GM19468 (cell line): ENCODE measurements around the gene STXBP4.

ENCODE experiments used
- ATAC-seq: cut with Tn5 transposase; IDR thresholded peaks from one replicate; pipeline ENCODE4 v1.9.1; 2021; ENCODE audit warnings: mild to moderate bottlenecking, moderate library complexity, moderate number of reproducible peaks; ENCODE audit not compliant: unreplicated experiment; ENCODE audit errors: extremely low read depth

The STXBP4 gene, protein sequence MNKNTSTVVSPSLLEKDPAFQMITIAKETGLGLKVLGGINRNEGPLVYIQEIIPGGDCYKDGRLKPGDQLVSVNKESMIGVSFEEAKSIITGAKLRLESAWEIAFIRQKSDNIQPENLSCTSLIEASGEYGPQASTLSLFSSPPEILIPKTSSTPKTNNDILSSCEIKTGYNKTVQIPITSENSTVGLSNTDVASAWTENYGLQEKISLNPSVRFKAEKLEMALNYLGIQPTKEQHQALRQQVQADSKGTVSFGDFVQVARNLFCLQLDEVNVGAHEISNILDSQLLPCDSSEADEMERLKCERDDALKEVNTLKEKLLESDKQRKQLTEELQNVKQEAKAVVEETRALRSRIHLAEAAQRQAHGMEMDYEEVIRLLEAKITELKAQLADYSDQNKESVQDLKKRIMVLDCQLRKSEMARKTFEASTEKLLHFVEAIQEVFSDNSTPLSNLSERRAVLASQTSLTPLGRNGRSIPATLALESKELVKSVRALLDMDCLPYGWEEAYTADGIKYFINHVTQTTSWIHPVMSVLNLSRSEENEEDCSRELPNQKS

DNA sequence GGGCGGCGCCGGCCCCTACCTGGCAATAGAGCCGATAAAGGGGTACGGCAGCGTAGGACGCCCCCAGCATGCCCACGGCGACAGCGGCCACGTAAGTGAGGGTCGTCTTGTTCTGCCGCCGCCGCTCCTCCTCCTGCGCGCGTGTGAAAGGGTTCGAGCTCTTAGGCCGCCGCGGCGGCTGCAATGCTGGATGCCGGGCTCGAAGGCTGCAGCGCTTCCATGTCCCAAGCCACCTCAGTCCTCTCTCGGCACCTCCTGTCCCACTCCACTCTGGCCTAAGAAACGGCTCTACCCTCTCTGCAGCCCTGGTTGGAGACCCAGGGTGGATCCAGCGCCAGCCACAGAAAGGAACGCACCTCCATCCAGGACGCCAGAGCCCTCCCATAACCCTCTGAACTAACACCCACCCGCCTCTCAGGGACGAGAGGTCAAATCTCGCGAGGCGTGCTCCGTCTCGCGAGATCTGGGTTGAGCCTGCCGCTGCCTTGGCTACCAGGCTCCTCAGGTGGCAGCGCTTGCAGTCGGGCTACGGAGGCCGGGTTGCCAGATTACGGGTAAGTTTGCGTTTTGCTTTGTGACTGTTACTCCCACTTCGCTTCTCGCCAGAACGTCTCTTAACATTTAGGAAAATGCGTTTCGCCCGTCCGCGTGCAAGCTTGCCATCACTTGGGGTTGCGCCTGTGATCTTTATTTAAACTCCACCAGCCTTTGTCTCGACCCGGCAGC lies at the start of gene STXBP4, which contains the start of gene COX11:
Gene STXBP4, plus strand, starts transcription at position 504 of the 726 bp plus-strand sequence. CDS start 17,455 bp downstream, outside the sequence.
Gene COX11, minus strand, starts transcription at position 393 of the 726 bp plus-strand sequence. Its CDS starts 8 bp downstream, at position 385.
- ATAC-seq: peak; percentile 87

DNA sequence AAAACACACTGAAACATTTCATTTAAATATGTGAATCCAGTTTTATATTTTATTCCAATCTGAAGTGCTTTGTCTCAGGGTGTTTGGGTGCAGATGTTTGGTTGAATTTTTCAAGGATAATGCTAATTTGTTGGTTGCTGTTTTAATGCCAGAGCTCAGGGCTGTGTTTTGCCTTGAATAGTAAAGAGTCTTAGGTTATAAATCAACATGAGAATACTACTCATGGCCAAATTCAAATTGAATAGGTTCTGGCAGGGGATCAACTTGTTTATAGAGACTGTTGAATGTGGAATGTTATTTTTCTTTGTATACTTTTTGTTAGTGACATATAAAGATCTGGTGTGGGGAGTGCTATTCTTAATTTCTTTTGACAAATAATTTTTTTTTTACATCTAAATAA lies 49.1 kb upstream of the STXBP4 start:
- ATAC-seq: no peak

DNA sequence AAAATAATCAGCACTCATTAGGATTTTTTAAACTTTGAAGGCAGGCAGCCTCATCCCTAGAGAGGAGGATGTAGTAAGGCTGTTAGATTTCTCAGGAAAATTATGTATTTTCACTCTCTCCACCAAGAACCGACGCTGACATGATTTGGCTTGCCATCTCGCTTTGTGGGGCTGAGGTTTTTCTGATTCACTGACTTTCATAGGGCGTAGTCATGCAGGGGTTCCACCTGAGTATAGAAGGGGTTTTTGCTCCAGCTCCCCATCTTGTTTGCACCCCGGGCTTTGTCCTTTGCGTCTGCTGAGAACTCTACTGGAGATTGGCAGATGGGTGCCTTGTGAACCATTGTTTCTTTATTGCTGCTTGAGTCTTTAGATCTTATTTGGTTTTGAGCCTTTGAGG lies 47.7 kb upstream of the STXBP4 start:
- ATAC-seq: no peak

DNA sequence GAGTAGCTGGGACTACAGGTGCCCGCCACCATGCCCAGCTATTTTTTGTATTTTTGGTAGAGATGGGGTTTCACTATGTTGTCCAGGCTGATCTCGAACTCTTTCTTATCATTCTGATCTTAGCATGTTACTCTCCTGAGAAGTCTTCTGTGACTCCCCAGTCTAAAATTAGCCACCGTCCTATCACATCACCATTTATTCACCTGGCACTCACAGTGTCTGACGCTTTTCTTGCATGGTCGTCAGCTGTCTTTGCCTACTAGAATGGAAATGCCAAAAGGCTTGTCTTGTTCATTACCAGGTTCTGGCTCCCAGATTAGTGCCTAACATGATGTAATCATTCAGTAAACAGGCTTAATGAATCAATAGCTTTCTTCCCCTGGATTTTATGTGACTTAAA lies 44.2 kb upstream of the STXBP4 start:
- no peak for ATAC-seq

DNA sequence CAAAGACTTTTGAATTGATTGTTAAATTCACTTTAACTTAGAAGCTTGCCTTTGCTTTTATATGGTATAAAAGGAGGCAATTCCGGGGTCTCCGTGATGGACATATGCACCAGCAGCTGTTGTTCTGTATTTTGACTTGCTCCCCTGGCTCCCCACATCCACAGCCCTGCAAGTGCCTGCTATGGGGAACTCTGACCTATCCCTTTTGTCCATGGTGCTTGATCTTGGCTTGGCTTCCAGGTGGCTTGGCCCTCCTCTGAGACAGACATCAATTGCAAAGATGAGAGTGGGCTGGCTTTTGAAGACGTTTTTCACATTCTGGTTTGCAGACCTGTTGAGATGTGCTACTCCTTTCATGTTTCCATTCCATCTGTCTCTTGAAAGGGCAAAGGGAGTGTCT lies 41.0 kb upstream of the STXBP4 start:
- no peak for ATAC-seq

DNA sequence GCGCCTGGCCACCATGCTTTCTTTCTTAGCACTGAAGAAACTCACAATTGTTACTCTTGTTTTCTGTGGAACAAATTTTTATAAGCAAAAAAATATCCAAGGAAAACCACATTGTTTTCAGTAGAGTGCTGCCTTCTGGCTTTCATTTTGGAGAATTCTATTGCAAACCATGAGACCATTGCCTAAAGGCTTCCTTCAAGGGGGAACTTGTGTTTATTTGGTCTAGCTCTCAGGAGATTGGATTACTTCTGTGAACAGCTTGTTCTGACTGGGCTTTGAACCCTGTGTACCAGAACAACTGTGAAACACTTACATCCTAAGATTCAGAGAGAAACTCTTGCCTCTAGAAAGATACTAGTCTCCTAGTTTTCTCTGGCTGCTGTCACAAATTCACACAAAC lies 35.9 kb upstream of the STXBP4 start:
- ATAC-seq: no peak

DNA sequence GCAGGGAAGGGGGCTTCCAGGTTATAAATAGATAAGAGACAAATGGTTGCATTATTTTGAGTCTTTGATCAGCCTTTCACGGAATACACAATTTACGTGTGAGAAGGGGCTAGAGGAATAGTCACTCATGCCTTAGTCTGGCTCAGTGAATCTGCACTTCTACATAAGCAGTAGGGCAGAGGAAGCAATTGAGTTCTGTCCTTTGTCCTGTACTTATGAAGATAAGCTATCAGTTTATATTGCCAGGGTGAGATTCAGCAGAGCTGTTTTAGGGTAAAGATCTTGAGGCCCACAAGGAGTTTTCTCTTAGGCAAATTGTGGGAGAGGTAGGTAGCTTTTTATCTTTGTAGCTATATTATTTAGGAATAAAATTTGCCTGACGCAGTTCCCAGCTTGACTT lies 34.6 kb upstream of the STXBP4 start:
- no peak for ATAC-seq

DNA sequence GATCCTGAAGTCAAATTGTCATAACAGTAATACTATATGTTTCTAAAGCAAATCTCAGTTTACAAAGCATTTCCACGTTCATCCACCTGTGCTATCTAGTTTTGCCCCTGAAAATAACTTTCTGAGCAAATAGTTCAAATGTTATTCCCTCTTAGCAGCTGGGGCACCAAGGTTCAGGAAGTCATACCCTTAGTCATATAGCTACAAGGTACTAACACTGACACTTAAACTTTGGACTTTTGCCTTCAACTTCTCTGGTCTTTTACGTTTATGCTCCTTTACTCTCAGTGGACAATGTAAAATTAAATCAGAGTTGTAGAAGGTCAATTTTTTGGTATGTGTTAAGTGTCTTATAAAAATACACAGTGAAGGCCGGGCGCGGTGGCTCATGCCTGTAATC lies 33.1 kb upstream of the STXBP4 start:
- ATAC-seq: no peak

DNA sequence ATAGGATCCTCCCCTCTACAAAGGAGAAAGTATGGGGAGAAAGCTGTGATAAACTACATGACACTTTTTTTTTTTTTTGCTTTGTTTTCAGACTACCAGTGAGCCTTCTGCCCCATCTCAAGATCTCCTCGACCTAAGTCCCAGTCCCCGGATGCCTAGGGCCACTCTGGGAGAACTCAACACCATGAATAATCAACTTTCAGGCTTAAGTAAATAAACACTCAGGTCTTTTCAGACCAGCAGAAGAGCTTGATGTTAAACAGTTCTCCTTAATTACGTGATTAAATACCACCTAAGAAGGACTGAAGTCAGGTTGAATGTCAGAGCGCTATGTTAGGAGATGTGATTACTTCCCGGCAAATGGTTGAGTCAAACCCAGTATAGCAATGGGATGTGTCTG lies 31.5 kb upstream of the STXBP4 start:
- no peak for ATAC-seq

DNA sequence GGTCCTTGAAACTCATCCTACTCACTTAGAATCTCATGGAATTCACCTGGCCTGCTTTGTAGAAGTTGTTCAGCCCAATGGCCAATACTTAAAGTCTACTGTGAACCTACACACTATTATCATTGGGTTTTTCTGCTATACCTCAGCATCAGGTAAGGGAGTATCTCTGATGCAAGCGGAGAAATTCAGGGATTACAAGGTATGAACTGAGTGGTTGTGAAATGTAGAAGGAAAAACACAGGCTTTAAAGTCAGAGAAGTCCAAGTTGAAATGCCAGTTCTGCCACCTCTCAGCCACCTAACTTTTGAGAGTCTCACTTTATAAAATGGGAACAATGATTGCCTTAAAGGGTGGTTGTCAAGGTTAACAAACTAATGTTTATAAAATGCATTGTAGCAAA lies 31.1 kb upstream of the STXBP4 start:
- no peak for ATAC-seq

DNA sequence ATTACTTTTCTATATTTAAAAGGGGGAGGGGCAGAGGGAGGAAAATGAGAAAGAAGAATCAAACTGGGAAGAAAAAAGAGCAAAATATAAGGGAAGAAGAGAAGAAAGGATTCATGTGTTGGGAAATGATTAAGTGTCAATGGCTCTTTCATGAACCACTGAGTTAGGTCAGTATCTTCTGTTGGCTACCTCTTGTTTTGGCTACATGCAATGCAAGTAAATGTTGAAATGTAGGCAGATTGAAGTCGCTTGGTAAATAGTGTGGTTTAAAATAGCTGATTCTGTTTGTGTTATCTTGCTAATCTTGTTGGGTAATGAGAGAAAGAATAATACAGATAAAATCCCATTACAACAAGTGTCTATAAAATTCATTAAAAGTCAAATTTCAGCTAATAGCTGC lies 27.3 kb upstream of the STXBP4 start:
- ATAC-seq: no peak

DNA sequence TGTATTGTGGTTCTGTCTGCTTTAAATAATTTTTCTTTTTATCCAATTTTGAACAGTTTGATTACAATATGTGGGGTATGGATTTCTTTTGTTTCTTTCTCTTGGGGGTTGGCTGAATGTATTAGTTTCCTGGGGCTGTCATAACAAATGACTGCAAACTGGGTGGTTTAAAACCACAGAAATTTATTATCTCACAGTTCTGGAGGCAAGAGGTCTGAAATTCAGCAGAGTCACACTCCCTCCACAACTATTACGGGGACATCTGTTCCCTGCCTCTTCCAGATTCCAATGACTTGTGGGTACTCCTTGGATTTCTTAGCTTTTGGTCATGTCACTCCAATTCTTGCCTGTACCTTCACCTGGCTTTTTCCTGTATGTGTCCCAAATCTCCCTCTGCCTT lies 23.8 kb upstream of the STXBP4 start:
- ATAC-seq: no peak

DNA sequence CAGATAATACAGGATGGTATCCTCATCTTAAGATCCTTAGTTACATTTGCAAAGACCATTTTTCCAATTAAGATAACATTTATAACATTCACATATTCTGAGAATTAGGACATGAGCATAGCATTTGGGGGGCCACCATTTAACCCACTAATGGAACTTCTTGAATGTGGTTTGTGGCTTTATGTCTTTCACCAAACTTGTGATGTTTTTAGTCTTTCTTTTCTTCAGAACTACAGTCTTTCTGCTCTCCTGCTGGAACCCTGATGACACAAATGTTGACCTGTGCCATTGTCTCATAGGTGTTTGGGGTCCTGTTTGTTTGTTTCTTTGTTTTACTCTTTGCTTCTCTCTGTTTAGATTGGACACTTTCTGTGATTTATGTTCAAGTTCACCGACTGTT lies 23.3 kb upstream of the STXBP4 start:
- no peak for ATAC-seq

DNA sequence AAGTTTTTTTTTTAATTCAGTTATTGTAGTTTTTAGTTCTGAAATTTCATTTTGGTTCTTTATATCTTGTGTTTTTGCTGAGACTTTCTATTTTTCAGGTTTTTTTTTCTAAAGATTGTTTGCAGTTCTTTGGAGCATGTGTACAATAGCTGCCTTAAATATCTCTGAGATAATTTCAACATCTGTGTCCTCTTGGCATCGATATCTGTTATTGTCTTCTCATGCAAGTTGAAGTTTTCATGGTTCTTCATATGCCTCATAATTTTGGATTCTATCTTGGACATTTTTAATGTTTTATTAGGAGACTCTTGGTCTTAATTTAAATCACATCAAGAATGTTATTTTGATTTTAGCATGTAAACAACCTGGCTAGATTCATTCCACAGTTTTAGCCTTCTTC lies 22.9 kb upstream of the STXBP4 start:
- no peak for ATAC-seq

DNA sequence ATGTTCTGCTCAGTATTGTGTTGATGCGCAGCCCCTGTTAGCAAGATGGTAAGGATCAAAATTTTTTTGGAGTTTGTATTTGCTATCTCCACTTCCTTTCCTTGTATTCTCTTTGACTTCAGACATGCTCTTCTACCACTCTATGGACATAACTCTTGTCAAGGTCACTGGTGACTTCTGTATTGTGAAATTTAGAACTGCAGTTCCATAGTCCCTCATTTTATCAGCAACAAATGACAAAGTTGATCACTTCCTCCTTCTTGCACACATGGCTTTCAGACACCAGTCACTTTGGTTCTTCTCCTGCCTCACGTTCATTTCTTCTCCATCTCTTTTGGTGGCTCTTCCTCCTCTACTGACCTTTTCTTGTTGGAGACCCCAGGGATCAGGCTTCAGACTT lies 21.2 kb upstream of the STXBP4 start:
- no peak for ATAC-seq

DNA sequence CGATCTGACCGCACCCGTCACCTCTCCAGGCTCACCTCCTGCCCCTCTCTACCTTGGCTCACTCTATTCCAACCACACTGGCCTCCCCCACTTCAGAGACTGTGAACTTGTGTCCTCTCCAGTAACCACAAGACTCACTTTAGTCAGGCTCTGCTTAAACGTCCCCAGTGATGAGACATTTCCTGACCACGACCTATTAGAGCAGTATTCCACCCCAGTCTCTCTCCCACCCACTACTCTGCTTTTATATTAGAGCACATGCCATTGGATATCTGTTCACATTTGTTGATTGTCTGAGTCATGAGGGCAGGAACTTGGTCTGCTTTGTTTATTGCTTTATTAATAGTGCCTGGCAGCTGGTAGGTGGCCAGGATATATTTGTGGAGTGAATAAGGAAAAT lies 20.2 kb upstream of the STXBP4 start:
- no peak for ATAC-seq

DNA sequence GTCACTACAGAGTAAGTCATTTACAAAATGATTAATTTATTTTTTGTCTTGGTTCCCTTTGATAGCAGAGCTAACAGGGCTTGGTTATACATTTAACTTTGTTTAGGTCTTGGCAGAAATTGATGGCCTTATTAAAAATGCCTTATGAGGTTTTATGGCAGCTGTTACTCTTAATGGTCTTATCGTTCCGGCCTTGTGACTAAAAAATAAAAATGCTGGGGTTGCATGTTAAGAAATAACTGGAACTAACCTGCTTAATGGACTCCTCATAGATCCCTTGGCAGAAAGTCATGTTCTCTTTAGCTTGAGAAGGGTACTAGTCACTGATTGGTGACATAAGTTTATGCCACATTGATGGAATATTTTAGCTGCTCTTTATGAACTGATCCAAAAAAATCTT lies 18.4 kb upstream of the STXBP4 start:
- no peak for ATAC-seq

DNA sequence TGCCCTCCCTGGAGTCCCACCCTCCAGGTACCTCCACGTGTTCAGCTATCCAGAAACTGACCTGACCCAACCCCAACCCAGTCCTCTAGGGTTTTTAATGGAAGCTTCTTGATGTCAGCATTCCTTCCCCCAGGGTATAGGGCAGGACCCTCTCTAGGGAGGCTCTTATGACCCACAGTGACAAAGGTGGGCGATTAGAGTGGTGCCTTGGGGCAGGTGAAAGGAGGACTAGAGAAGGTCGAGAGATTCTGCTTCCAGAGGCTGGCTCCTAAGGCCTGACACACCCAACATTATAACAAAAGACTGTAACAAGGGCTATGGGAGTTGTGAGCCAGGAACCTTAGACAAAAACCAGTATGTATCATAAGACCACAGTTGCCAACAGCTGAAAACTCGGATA lies 17.3 kb upstream of the STXBP4 start:
- no peak for ATAC-seq

DNA sequence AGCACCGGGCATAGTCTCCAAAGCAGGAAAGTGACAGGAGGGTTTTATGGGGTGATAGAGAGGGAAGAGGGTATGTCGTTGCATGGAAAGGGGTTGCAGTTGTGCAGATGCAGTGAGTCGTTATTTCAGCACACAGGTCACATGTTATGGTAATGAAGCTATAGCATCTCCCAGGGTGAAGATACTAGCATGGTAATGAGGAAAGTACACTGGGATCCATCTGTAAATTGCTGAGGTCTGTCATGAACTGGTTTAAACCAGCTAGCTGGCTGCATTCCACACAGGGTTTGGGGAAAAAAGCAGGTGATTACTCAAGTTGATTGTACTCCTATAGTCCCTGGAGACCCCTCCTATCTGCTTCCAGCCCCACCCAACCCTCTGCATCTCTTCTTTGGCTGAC lies 11.8 kb upstream of the STXBP4 start:
- no peak for ATAC-seq

DNA sequence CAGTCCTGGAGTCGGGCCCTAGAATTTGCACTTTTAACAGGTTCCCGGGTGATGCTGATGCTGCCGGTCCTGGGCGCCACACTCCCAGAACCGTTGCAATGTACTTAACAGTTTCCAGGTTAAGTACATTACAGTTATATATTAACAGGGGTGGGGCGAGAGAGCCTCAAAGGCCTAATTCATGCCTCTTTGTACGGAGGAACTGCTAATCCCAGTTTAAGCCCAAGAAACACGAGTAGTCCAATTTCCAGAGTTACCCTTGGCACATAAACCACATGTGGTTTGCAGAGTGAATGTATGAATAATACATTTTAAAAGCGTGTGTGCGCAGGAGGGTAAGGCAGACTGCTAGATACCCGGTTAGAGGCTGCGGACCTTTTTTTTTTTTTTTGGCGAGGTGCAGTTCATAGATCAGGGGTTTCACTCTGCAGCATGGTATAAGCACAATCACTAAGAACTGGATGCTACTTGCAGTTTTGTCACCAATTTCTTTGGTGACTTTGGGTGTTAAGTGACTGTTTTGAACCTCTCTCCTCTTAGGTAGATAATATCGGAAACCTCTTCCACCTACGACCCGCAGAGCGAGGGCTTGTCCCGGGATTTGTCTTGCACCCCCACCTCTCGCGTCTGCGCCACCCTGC lies 824 bp upstream of the STXBP4 start:
- ATAC-seq: peak; percentile 7

DNA sequence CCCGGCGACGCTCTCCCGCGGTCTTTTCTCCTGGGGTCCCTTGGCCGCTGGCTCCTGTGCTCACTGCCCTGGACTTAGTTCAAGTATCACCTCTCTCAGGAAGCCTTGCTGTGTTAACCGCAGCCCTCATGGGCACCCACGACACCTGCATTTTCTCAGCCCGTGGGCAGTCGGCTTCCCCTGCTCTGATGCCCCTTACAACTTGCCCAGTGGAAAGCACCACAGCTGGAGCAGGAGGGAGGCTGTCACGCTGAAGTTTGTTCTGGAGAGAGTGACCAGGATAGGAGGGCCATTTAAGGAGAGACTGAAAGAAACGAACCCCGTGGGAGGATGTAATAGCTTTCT lies 395 bp downstream of the STXBP4 start:
- ATAC-seq: peak; percentile 4
